Brain microvascular endothelial cell (primary cell): ENCODE data around the gene GRID2.
"Not testable (repeated sequence)": the region's sequence is repeated elsewhere in the genome, so short reads cannot be mapped to it uniquely, and the experiment has no call there.

ENCODE experiments used
- DNase-seq: peaks from one replicate; pipeline ENCODE4 v3.0.0-alpha.2; 2020
- H3K27ac ChIP-seq: fragments of 250-450 bp; sonication (Bioruptor Pico); 2 replicates; pipeline ENCODE4 v1.5.1; 2020; ENCODE audit warnings: mild to moderate bottlenecking, moderate library complexity
- H3K27me3 ChIP-seq: fragments of 250-450 bp; sonication (Bioruptor Pico); replicated peaks from 2 replicates; pipeline ENCODE4 v1.5.1; 2020; ENCODE audit warnings: mild to moderate bottlenecking
- H3K36me3 ChIP-seq: fragments of 250-450 bp; sonication (Bioruptor Pico); replicated peaks from 2 replicates; pipeline ENCODE4 v1.5.1; 2020; ENCODE audit warnings: mild to moderate bottlenecking
- H3K4me3 ChIP-seq: 2 replicates; pipeline ENCODE4 v1.5.1; 2011; ENCODE audit warnings: low read depth, mild to moderate bottlenecking, control low read depth, low read length, moderate library complexity
- in situ Hi-C: cut with HindIII; loops from 2 replicates; pipeline ENCODE4 v1.10.0; 2017; ENCODE audit warnings: low sequenced_read_pairs, low pct_ligation_motif_present
- TF ChIP-seq, protein P1 (sequence below): IDR thresholded peaks from 2 replicates; pipeline ENCODE4 v1.5.1; 2011; ENCODE audit warnings: low read depth, mild to moderate bottlenecking, moderate library complexity, low read length, control low read depth, inconsistent platforms; ENCODE audit errors: missing control alignments

Gene GRID2

DNA sequence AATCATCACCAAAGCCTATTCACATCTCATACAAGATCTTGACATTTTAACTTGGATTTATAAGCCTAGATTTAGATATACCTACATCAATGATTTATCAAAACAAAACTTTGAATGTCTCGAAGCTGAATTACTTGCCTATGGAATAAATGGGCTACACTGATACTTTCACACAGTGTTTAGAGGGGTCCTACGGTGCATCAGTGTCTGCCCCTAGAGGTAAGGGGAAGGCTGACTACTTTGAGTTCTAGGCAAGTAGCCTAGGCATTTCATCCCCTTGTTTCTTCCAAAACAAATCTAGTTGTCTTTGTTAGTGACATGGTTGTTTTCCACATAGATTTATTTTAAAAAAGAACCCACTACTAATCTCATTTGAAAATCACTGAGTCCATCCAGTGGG lies 1366.7 kb downstream of the GRID2 start:
- in situ Hi-C loops = no loop called here
- Histone ChIP-seq H3K27me3 (no peaks in the 10 kb centered on the region), H3K27ac (no peak overlapping the region), H3K36me3 (no peaks in the 10 kb centered on the region), H3K4me3 (no peak overlapping the region)
- DNase-seq = no peak
- TF ChIP-seq, protein P1, sequence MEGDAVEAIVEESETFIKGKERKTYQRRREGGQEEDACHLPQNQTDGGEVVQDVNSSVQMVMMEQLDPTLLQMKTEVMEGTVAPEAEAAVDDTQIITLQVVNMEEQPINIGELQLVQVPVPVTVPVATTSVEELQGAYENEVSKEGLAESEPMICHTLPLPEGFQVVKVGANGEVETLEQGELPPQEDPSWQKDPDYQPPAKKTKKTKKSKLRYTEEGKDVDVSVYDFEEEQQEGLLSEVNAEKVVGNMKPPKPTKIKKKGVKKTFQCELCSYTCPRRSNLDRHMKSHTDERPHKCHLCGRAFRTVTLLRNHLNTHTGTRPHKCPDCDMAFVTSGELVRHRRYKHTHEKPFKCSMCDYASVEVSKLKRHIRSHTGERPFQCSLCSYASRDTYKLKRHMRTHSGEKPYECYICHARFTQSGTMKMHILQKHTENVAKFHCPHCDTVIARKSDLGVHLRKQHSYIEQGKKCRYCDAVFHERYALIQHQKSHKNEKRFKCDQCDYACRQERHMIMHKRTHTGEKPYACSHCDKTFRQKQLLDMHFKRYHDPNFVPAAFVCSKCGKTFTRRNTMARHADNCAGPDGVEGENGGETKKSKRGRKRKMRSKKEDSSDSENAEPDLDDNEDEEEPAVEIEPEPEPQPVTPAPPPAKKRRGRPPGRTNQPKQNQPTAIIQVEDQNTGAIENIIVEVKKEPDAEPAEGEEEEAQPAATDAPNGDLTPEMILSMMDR = no peak

DNA sequence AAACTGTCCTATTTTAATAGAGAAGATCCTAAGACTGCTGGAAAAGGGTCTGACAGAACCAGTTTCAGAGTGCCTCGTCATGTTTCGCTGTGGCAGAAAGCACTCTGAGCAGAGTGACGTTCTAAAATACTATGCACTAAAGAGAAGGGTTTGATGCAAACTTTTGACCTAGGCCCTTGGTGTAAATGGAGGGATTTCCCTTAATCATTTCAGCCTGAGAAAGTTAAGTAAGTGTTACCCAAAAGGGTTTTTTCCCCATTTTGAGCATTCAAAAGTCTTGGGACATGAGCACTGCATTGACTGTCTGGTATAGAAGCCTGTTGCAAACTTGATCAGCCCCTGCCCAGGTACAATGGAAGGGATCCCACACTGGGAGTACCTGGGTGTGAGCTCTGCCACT lies 1367.3 kb downstream of the GRID2 start:
- in situ Hi-C loops = no loop called here

DNA sequence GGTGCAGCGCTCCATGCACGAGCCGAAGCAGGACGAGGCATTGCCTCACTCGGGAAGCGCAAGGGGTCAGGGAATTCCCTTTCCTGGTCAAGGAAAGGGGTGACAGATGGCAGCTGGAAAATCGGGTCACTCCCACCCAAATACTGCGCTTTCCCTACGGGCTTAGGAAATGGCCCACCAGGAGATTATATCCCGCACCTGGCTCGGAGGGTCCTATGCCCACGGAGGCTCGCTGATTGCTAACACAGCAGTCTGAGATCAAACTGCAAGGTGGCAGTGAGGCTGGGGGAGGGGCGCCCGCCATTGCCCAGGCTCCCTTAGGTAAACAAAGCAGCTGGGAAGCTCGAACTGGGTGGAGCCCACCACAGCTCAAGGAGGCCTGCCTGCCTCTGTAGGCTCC lies 1373.2 kb downstream of the GRID2 start:
- DNase-seq, in situ Hi-C loops, H3K36me3 ChIP-seq: not testable (repeated sequence)

More for the DNA sequence above, 1367.3 kb downstream of the GRID2 start:
- Histone ChIP-seq H3K27me3 (no peaks in the 10 kb centered on the region), H3K27ac (no peak overlapping the region), H3K4me3 (no peak overlapping the region), H3K36me3 (no peaks in the 10 kb centered on the region)
- TF ChIP-seq, protein P1 = no peak
- no peak for DNase-seq

GRCh38 chr4:93684571-93684970 lies 1380.8 kb downstream of the GRID2 start:
- in situ Hi-C loops = no loop called here
- TF ChIP-seq, protein P1 = no peak
- no peak overlapping the region for H3K4me3 ChIP-seq
- H3K36me3 ChIP-seq = no peaks in the 10 kb centered on the region
- no peak overlapping the region for H3K27ac ChIP-seq
- no peaks in the 10 kb centered on the region for H3K27me3 ChIP-seq
- no peak for DNase-seq

More for the DNA sequence above, 1373.2 kb downstream of the GRID2 start:
- H3K27me3 ChIP-seq, H3K27ac ChIP-seq, H3K4me3 ChIP-seq: not testable (repeated sequence)

DNA sequence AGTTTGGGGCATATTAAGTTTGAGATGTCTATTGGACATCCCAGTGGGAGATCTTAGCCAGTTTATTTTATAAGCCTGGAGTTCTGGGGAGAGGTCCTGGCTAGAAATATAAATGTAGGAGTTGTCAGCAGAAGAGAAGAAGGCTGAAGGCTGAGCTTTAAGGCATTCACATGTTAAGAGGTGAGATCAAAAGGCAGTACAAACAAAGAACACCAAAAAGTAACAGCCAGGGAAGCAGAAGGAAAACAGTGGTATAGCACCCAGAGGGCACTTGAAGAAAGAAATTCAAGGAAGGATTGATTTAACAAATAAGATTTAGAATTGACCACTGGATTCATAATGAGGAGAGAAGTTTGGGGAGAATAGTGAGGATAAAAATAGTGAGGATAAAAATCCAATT lies 1383.5 kb downstream of the GRID2 start:
- TF ChIP-seq, protein P1 = no peak
- Histone ChIP-seq H3K36me3 (no peaks in the 10 kb centered on the region), H3K27ac (no peak overlapping the region), H3K4me3 (no peak overlapping the region), H3K27me3 (no peaks in the 10 kb centered on the region)
- in situ Hi-C loops = no loop called here
- no peak for DNase-seq

GRCh38 chr4:93688978-93689377 lies 1385.2 kb downstream of the GRID2 start:
- Histone ChIP-seq H3K4me3 (no peak overlapping the region), H3K36me3 (no peaks in the 10 kb centered on the region), H3K27me3 (no peaks in the 10 kb centered on the region), H3K27ac (no peak overlapping the region)
- TF ChIP-seq, protein P1 = no peak
- no peak for DNase-seq
- in situ Hi-C loops = no loop called here
